ENCODE measurements around the gene GLT8D1.

DNA sequence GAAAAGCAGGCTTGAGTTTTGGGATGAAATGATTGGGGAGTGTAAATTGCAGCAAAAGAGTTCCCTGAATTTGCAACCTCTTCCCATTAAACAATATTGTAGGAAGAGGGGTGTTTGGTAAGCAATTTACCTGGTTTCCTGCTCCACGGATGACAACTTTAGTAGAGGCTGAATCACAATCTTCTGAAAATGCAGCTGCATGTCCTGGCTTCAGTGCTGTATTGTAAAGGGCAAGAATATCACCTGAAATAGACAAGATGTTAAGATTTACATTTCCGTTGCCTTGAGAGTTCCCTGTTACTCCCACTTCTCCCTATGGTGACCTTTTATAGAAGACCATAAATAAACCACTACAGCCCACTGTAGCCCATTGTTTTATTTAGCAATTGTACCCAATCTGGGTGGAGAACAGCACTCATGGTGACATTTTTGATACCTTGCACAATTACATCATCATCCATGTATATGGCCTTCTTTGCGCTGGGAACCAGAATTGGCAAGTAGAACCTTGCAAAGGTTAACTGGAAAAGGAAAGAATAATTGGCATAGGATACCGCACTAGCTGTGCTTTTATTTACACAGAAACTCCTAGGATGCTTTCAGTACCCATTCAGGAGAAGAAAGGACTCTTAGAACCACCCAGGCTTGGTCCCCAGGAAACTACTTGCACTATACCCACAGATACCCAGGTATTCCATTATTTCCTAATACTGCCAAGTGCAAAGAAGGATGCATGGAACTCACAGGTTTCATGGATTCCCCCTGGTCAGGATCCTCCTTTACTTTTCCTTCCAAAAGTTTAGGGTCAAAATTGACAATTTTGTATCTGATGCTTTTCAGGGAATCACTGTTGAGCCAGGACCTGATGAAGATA, 9.6 kb downstream of the GLT8D1 start:
- TF ChIP-seq, protein P1, sequence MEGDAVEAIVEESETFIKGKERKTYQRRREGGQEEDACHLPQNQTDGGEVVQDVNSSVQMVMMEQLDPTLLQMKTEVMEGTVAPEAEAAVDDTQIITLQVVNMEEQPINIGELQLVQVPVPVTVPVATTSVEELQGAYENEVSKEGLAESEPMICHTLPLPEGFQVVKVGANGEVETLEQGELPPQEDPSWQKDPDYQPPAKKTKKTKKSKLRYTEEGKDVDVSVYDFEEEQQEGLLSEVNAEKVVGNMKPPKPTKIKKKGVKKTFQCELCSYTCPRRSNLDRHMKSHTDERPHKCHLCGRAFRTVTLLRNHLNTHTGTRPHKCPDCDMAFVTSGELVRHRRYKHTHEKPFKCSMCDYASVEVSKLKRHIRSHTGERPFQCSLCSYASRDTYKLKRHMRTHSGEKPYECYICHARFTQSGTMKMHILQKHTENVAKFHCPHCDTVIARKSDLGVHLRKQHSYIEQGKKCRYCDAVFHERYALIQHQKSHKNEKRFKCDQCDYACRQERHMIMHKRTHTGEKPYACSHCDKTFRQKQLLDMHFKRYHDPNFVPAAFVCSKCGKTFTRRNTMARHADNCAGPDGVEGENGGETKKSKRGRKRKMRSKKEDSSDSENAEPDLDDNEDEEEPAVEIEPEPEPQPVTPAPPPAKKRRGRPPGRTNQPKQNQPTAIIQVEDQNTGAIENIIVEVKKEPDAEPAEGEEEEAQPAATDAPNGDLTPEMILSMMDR (IDR thresholded peaks at IDR 0.05): no peak
- TF ChIP-seq POLR2AphosphoS5 (IDR thresholded peaks at IDR 0.05) (no peak), POLR2A (IDR thresholded peaks at IDR 0.05) (no peak)
